Activated CD8-positive, alpha-beta T cell treated with anti-CD3 and anti-CD28 coated beads for 36 hours (primary cell): ENCODE data around the gene SLC4A4. TPM values are rescaled to one million over a fixed set of nuclear protein-coding genes. Genes with fewer than 3 reads are reported as not detected.

ENCODE experiments used
- ATAC-seq: fragments of 200-7000 bp; cut with Tn5 transposase; one replicate; pipeline ENCODE4 v1.10.0; 2021; ENCODE audit warnings: mild to moderate bottlenecking, moderate library complexity
- CTCF ChIA-PET: fragments of 350-600 bp; sonication (Branson Sonifier 250); formaldehyde crosslinking; loops from one replicate; lab custom pipeline; 2021; ENCODE audit warnings: antibody characterized with exemption; lab: Charles Lee
- POLR2A ChIA-PET: fragments of 350-600 bp; sonication (Branson Sonifier 250); formaldehyde crosslinking; loops from one replicate; lab custom pipeline; 2021; ENCODE audit warnings: antibody characterized with exemption; lab: Charles Lee
- DNase-seq: peaks from one replicate; pipeline ENCODE4 v3.0.0-alpha.2; 2020
- H3K27ac Mint-ChIP-seq: one replicate; pipeline ENCODE4 v1.8.0; 2021; ENCODE audit warnings: mild to moderate bottlenecking, mixed read lengths
- H3K27me3 Mint-ChIP-seq: one replicate; pipeline ENCODE4 v1.8.0; 2021; ENCODE audit warnings: mixed read lengths
- H3K36me3 Mint-ChIP-seq: one replicate; pipeline ENCODE4 v1.8.0; 2021; ENCODE audit warnings: low read depth, mixed read lengths
- H3K4me1 Mint-ChIP-seq: one replicate; pipeline ENCODE4 v1.8.0; 2021; ENCODE audit warnings: low read depth, mixed read lengths
- H3K4me3 Mint-ChIP-seq: one replicate; pipeline ENCODE4 v1.8.0; 2021; ENCODE audit warnings: mild to moderate bottlenecking, moderate library complexity, mixed read lengths
- H3K9me3 Mint-ChIP-seq: one replicate; pipeline ENCODE4 v1.8.0; 2021; ENCODE audit warnings: mixed read lengths
- intact Hi-C: fragments of 100-400 bp; cut with micrococcal nuclease; formaldehyde crosslinking; loops from one replicate; pipeline ENCODE4 v1.10.0; 2022
- total RNA-seq, 2 experiments: library from RNA; stranded (reverse); gene quantifications; one replicate each; pipeline ENCODE4 v1.2.3, GENCODE V29; 2021
- TF ChIP-seq, protein P1 (sequence below): fragments of 200-600 bp; IDR thresholded peaks from one replicate; pipeline ENCODE4 v1.8.0; 2022; ENCODE audit warnings: antibody characterized with exemption, mild to moderate bottlenecking

Gene SLC4A4
- total RNA-seq, 2 experiments from 2014 or later, result 0.59 to 0.81 TPM

DNA sequence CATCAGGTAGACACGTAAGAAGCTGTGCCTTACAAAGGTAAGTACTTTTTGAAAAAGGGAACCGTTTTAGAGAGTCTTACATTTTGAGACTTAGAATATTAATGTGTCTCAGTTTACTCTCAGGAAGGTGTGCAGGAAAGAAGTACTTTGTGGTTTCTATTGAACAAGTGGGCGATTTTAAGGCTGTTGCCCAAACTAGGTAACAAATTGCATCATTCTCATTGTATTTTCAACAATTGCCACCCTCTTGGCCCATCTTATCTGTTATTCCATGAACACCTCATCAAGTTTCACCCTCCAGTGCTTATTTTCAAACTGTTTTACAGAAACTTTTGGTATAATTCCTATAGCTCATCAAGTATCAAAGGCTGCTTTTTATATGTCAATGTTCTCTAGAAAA is 158.3 kb downstream of the SLC4A4 start:
- H3K9me3 Mint-ChIP-seq, result no peaks in the 10 kb centered on the region
- ATAC-seq (no peak), DNase-seq (no peak)
- ChIA-PET CTCF (interaction anchor here (1.1 to 1.7 kb wide), 2 partner anchors 11 to 26 kb away, joined by 3 read pairs; no protein-coding TSS in a partner anchor), POLR2A (no interaction called here)
- H3K4me3 Mint-ChIP-seq, result no peak overlapping the region
- H3K27me3 Mint-ChIP-seq, result no peaks in the 10 kb centered on the region
- no peak overlapping the region for H3K27ac Mint-ChIP-seq
- intact Hi-C loops, result no loop called here
- TF ChIP-seq, protein P1, sequence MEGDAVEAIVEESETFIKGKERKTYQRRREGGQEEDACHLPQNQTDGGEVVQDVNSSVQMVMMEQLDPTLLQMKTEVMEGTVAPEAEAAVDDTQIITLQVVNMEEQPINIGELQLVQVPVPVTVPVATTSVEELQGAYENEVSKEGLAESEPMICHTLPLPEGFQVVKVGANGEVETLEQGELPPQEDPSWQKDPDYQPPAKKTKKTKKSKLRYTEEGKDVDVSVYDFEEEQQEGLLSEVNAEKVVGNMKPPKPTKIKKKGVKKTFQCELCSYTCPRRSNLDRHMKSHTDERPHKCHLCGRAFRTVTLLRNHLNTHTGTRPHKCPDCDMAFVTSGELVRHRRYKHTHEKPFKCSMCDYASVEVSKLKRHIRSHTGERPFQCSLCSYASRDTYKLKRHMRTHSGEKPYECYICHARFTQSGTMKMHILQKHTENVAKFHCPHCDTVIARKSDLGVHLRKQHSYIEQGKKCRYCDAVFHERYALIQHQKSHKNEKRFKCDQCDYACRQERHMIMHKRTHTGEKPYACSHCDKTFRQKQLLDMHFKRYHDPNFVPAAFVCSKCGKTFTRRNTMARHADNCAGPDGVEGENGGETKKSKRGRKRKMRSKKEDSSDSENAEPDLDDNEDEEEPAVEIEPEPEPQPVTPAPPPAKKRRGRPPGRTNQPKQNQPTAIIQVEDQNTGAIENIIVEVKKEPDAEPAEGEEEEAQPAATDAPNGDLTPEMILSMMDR, result no peak
- H3K4me1 Mint-ChIP-seq, result no peaks in the 10 kb centered on the region
- no peaks in the 10 kb centered on the region for H3K36me3 Mint-ChIP-seq

DNA sequence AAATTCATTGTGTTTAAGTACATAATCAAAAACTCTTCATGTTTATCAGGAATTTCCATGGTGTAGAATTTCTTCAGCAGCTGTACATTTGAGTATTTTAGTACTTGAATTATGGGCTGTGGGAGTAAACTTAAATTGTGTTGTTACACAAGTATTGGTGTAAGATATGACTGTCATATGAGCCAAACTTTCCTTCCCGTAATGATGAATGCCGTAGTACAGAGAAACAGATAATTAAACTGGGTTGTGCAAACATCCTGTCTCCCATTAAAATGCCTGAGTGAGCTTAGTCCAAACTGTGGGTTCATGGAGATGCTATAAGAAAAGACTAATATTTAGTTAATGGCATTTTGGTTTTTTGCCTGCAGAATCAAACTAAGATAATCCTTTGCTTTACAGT is 159.2 kb downstream of the SLC4A4 start:
- DNase-seq (no peak), ATAC-seq (no peak)
- ChIA-PET POLR2A (interaction anchor here (1.0 kb wide), 1 partner anchor 8 kb away, joined by 4 read pairs; no protein-coding TSS in a partner anchor), CTCF (no interaction called here)
- TF ChIP-seq, protein P1, result no peak
- no peaks in the 10 kb centered on the region for H3K27me3 Mint-ChIP-seq
- H3K9me3 Mint-ChIP-seq, result no peaks in the 10 kb centered on the region
- H3K27ac Mint-ChIP-seq, result no peak overlapping the region
- H3K36me3 Mint-ChIP-seq, result no peaks in the 10 kb centered on the region
- intact Hi-C loops, result no loop called here
- H3K4me1 Mint-ChIP-seq, result no peaks in the 10 kb centered on the region
- H3K4me3 Mint-ChIP-seq, result no peak overlapping the region

DNA sequence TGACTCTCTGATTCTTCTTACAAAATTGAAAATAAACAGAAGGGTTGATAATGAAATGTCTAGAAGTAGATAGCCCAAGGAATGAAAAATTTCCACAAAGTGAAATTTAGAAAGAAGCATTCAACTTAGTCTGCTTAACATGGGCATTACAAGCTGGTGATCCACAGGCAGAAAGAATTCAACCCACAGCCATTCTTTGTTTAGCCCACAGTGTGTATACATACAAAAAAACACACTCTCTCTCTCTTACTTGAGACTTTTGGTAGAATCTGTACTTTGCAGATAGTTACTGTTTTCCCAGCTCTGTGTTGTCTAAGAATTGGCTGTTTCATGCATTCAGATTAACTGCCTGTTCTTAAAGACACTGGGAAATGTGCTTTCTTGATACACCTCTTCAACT is 159.8 kb downstream of the SLC4A4 start:
- DNase-seq (no peak), ATAC-seq (no peak)
- TF ChIP-seq, protein P1, result no peak
- no peak overlapping the region for H3K4me3 Mint-ChIP-seq
- ChIA-PET CTCF (no interaction called here), POLR2A (interaction anchor here (1.0 kb wide), 1 partner anchor 8 kb away, joined by 4 read pairs; no protein-coding TSS in a partner anchor)
- H3K4me1 Mint-ChIP-seq, result no peaks in the 10 kb centered on the region
- no peaks in the 10 kb centered on the region for H3K36me3 Mint-ChIP-seq
- no peaks in the 10 kb centered on the region for H3K9me3 Mint-ChIP-seq
- intact Hi-C loops, result no loop called here
- no peak overlapping the region for H3K27ac Mint-ChIP-seq
- no peaks in the 10 kb centered on the region for H3K27me3 Mint-ChIP-seq

DNA sequence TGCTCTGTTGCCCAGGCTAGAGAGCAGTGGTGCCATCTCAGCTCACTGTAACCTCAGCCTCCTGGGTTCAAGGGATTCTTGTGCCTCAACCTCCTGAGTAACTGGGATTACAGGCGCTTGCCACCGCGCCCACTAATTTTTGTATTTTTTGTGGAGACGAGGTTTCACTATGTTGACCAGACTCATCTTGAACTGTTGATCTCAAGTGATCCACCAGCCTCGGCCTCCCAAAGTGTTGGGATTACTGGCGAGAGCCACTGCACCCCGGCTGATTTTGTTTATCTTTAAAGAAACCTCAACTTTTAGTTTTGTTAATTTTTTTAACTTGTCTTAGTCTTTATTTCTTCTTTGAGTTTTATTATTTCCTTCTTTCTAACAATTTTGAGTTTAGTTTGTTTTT is 163.2 kb downstream of the SLC4A4 start:
- no peak for DNase-seq
- TF ChIP-seq, protein P1, result no peak
- no peaks in the 10 kb centered on the region for H3K36me3 Mint-ChIP-seq
- POLR2A ChIA-PET, result no interaction called here
- H3K27me3 Mint-ChIP-seq, result no peaks in the 10 kb centered on the region
- peaks cover 2% of the 10 kb centered on the region for H3K9me3 Mint-ChIP-seq
- CTCF ChIA-PET, result no interaction called here
- H3K4me3 Mint-ChIP-seq, result no peak overlapping the region
- intact Hi-C loops, result no loop called here
- no peak for ATAC-seq
- H3K4me1 Mint-ChIP-seq, result no peaks in the 10 kb centered on the region
- H3K27ac Mint-ChIP-seq, result no peak overlapping the region

DNA sequence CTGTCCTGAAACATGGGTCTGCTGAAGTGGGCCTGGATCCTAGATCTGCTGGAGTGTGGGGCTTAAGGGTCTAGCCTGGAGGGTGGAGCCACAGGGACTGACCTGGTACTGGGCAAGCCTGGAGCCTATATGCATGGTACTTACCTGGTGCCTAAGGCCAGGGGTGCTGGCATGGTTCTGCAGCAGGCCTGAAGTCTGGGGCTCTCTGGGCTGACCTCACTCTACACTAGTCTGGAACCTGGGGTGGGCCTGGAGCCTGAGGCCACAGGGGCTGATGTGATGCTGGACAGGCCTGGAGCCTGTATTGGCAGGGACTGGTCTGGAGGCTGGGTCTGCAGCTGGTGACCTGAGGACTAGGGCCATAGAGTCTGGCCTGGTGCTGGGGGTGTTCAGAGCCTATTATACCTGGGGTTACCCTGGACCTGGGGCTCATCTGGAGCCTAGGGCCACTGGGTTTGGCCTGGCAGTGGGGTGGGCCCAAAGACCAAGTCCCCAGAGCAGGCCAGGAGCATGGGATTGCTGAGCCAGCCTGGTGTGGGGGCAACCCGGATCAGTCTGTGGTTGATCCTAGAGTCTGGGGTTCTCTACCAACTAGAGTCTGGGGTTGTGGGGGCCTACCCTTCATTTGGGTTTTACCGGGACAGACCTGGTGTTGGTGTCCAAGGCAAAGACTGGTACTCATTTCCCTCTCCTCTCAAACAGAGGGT is 179.6 kb downstream of the SLC4A4 start:
- Mint-ChIP-seq H3K27ac (no peak overlapping the region), H3K4me1 (no peaks in the 10 kb centered on the region), H3K4me3 (no peak overlapping the region), H3K36me3 (no peaks in the 10 kb centered on the region), H3K9me3 (peaks cover 7% of the 10 kb centered on the region), H3K27me3 (no peaks in the 10 kb centered on the region)
- TF ChIP-seq, protein P1, result no peak
- no peak for DNase-seq
- no peak for ATAC-seq
- ChIA-PET CTCF (no interaction called here), POLR2A (no interaction called here)
- intact Hi-C loops, result no loop called here
